DND-41 (cell line): ENCODE data around the gene FBRSL1.

ENCODE experiments used
- ATAC-seq: fragments of 200-7000 bp; cut with Tn5 transposase; 3 replicates; pipeline ENCODE4 v1.9.1; 2021; ENCODE audit warnings: low read depth; ENCODE audit not compliant: insufficient read depth
- DNase-seq: peaks from one replicate; pipeline ENCODE4 v3.0.0-alpha.2; 2020
- H2AFZ ChIP-seq: 2 replicates; pipeline ENCODE4 v1.6.0; 2012; ENCODE audit warnings: low read depth, low read length
- H3K27ac ChIP-seq: 2 replicates; pipeline ENCODE4 v1.5.1; 2012; ENCODE audit warnings: low read length, inconsistent platforms
- H3K27me3 ChIP-seq: fragments of 200-600 bp; sonication (generic); 2 replicates; pipeline ENCODE4 v1.6.0; 2012; ENCODE audit warnings: low read length, mild to moderate bottlenecking, inconsistent platforms; ENCODE audit not compliant: insufficient read depth, poor library complexity
- H3K36me3 ChIP-seq: 2 replicates; pipeline ENCODE4 v1.5.1; 2012; ENCODE audit warnings: low read length, inconsistent platforms; ENCODE audit not compliant: insufficient read depth
- H3K4me1 ChIP-seq: 2 replicates; pipeline ENCODE4 v1.5.1; 2012; ENCODE audit warnings: mild to moderate bottlenecking, low read length; ENCODE audit not compliant: insufficient read depth
- H3K4me2 ChIP-seq: 2 replicates; pipeline ENCODE4 v1.6.0; 2012; ENCODE audit warnings: mild to moderate bottlenecking, moderate library complexity, low read length, inconsistent platforms; ENCODE audit not compliant: insufficient read depth
- H3K4me3 ChIP-seq, 2 experiments: fragments of 200-600 bp in 1 of 2; shearing (Covaris generic) in 1 of 2; 2 replicates each; pipeline ENCODE4 v1.5.1; 2012 to 2016; ENCODE audit warnings: inconsistent platforms in 2 of 2, low read length in 2 of 2, mild to moderate bottlenecking in 2 of 2, low read depth in 1 of 2, moderate library complexity in 1 of 2
- H3K79me2 ChIP-seq: 2 replicates; pipeline ENCODE4 v1.6.0; 2012; ENCODE audit warnings: low read length, inconsistent platforms; ENCODE audit not compliant: insufficient read depth
- H3K9ac ChIP-seq: 2 replicates; pipeline ENCODE4 v1.6.0; 2012; ENCODE audit warnings: low read depth, mild to moderate bottlenecking, inconsistent platforms, low read length, moderate library complexity
- H3K9me3 ChIP-seq: 2 replicates; pipeline ENCODE4 v1.5.1; 2012; ENCODE audit warnings: low read length, moderate library complexity, mild to moderate bottlenecking, inconsistent platforms; ENCODE audit not compliant: insufficient read depth, severe bottlenecking
- H4K20me1 ChIP-seq: 2 replicates; pipeline ENCODE4 v1.6.0; 2012; ENCODE audit warnings: low read length; ENCODE audit not compliant: insufficient read depth
- EZH2 ChIP-seq: IDR thresholded peaks from 3 replicates; pipeline ENCODE4 v1.6.1; 2012; ENCODE audit warnings: borderline replicate concordance, low read depth, mild to moderate bottlenecking, moderate library complexity, low read length, inconsistent platforms; ENCODE audit not compliant: severe bottlenecking
- TF ChIP-seq, protein P1 (sequence below): IDR thresholded peaks from 2 replicates; pipeline ENCODE4 v1.5.1; 2012; ENCODE audit warnings: borderline replicate concordance, low read length, moderate library complexity, mild to moderate bottlenecking; ENCODE audit not compliant: poor library complexity, severe bottlenecking; ENCODE audit errors: extremely low read depth

FBRSL1 gene

DNA sequence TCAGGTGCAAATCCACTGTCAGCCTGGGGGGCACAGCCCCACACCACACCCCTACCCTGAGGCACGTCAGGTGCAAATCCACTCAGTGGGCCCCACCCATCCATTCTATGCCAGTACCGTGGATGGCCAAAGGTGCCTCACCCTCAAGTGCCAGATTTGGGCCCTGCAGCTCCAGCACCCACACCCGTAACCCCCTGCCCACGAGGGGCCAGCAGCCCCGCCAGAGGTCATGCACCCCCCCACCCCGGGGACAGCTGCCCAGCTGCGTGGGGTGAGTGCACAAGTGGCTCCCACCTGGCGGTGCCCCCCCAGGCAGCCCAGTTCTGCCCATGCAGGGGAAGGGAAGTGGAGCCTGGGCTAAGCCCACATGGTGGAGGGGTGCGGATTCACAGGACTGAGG lies 51.2 kb downstream of the FBRSL1 start:
- H2AFZ ChIP-seq = no peak overlapping the region
- H3K9me3 ChIP-seq = peaks cover 3% of the 10 kb centered on the region
- no peak for TF ChIP-seq EZH2
- TF ChIP-seq, protein P1, sequence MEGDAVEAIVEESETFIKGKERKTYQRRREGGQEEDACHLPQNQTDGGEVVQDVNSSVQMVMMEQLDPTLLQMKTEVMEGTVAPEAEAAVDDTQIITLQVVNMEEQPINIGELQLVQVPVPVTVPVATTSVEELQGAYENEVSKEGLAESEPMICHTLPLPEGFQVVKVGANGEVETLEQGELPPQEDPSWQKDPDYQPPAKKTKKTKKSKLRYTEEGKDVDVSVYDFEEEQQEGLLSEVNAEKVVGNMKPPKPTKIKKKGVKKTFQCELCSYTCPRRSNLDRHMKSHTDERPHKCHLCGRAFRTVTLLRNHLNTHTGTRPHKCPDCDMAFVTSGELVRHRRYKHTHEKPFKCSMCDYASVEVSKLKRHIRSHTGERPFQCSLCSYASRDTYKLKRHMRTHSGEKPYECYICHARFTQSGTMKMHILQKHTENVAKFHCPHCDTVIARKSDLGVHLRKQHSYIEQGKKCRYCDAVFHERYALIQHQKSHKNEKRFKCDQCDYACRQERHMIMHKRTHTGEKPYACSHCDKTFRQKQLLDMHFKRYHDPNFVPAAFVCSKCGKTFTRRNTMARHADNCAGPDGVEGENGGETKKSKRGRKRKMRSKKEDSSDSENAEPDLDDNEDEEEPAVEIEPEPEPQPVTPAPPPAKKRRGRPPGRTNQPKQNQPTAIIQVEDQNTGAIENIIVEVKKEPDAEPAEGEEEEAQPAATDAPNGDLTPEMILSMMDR = no peak
- H3K9ac ChIP-seq = no peak overlapping the region
- H3K36me3 ChIP-seq = no peaks in the 10 kb centered on the region
- peaks cover 27% of the 10 kb centered on the region for H4K20me1 ChIP-seq
- H3K4me3 ChIP-seq = no peak overlapping the region
- no peaks in the 10 kb centered on the region for H3K27me3 ChIP-seq
- no peaks in the 10 kb centered on the region for H3K79me2 ChIP-seq
- DNase-seq (no peak), ATAC-seq (no peak)
- H3K4me2 ChIP-seq = no peak overlapping the region
- H3K27ac ChIP-seq = no peak overlapping the region
- H3K4me1 ChIP-seq = 0 out of 2 replicates have a peak, but pooled peaks cover 6% of the 10 kb centered on the region

DNA sequence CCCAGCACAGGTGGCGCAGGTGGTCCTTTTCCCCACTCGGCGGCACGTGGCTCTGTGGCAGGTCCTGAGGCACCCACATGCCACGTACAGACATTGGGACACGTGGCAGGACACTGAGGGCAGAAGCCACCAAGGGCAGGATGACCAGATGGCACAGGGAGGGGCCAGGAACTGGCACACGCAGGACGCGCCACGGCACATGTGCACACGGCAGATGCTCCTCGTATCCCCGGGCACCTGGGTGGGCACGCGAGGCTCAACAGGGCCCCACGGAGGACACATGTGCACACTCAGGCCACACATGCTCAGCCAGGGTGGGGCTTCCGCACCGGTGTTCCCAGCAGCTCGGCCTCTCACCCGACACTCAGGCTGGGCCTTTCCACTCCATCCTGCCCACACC lies 52.0 kb downstream of the FBRSL1 start:
- no peak for TF ChIP-seq EZH2
- TF ChIP-seq, protein P1 = no peak
- Histone ChIP-seq H3K4me3 (no peak overlapping the region), H2AFZ (no peak overlapping the region), H3K9me3 (no peaks in the 10 kb centered on the region), H3K79me2 (no peaks in the 10 kb centered on the region), H3K9ac (no peak overlapping the region), H3K36me3 (no peaks in the 10 kb centered on the region), H3K4me2 (no peak overlapping the region), H4K20me1 (peaks cover 23% of the 10 kb centered on the region), H3K4me1 (0 out of 2 replicates have a peak, but pooled peaks cover 6% of the 10 kb centered on the region), H3K27ac (no peak overlapping the region), H3K27me3 (no peaks in the 10 kb centered on the region)
- DNase-seq (no peak), ATAC-seq (no peak)

DNA sequence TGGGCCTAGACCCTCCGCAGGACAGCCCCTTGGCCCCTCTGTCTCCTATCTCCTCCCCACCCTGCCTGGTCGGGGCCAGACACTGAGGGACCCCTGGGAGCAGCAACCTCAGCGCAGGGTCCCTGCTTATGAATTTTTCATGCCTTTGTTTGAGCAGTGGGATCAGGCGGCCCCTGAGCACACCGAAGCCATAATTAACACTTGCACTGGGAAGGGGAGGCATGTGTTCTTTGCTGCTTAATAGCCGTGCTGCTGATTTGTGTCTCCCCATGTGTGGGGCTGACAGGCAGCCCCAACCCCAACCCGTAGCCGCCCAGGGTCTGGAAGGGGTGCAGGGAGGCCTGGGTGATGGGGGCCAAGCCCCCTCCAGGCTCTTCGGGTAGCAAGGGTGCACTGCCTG lies 52.7 kb downstream of the FBRSL1 start:
- TF ChIP-seq, protein P1 = no peak
- TF ChIP-seq EZH2 = no peak
- H3K9me3 ChIP-seq = no peaks in the 10 kb centered on the region
- H3K79me2 ChIP-seq = no peaks in the 10 kb centered on the region
- no peak overlapping the region for H3K27ac ChIP-seq
- ATAC-seq (no peak), DNase-seq (no peak)
- no peak overlapping the region for H3K4me3 ChIP-seq
- H3K4me1 ChIP-seq = 0 out of 2 replicates have a peak, but pooled peaks cover 6% of the 10 kb centered on the region
- H2AFZ ChIP-seq = no peak overlapping the region
- H3K27me3 ChIP-seq = no peaks in the 10 kb centered on the region
- H3K36me3 ChIP-seq = no peaks in the 10 kb centered on the region
- no peak overlapping the region for H3K4me2 ChIP-seq
- H3K9ac ChIP-seq = no peak overlapping the region
- peaks cover 21% of the 10 kb centered on the region for H4K20me1 ChIP-seq
